NT2/D1 (cell line): ENCODE results near the gene SLC2A4RG.

Experiments used
- DNase-seq: peaks from one replicate; pipeline ENCODE4 v3.0.0-alpha.2; 2011; ENCODE audit warnings: low read depth, low spot score
- H3K27me3 ChIP-seq: 2 replicates; pipeline ENCODE4 v1.6.0; 2011; ENCODE audit warnings: mild to moderate bottlenecking; ENCODE audit not compliant: insufficient read length, insufficient read depth
- H3K36me3 ChIP-seq: 2 replicates; pipeline ENCODE4 v1.6.1; 2011; ENCODE audit warnings: mild to moderate bottlenecking, low read length, mixed read lengths; ENCODE audit not compliant: insufficient read depth, insufficient read length
- H3K4me1 ChIP-seq: 2 replicates; pipeline ENCODE4 v1.5.1; 2011; ENCODE audit not compliant: insufficient read depth, insufficient read length
- H3K4me3 ChIP-seq: 2 replicates; pipeline ENCODE4 v1.5.1; 2011; ENCODE audit warnings: low read depth; ENCODE audit not compliant: insufficient read length
- H3K9ac ChIP-seq: 2 replicates; pipeline ENCODE4 v1.6.0; 2011; ENCODE audit warnings: low read depth; ENCODE audit not compliant: insufficient read length
- H3K9me3 ChIP-seq: 2 replicates; pipeline ENCODE4 v1.5.1; 2011; ENCODE audit warnings: mild to moderate bottlenecking, low read length; ENCODE audit not compliant: insufficient read depth
- SUZ12 ChIP-seq: IDR thresholded peaks from 2 replicates; pipeline ENCODE4 v1.6.1; 2011; ENCODE audit not compliant: insufficient read length, insufficient read depth; ENCODE audit errors: extremely low read depth
- YY1 ChIP-seq: IDR thresholded peaks from 2 replicates; pipeline ENCODE4 v1.6.1; 2011; ENCODE audit not compliant: insufficient read length, insufficient read depth
- ZNF274 ChIP-seq: IDR thresholded peaks from 2 replicates; pipeline ENCODE4 v1.6.1; 2011; ENCODE audit warnings: mild to moderate bottlenecking, low read depth, low read length

Gene SLC2A4RG

GRCh38 chr20:63745961-63746731 is 6.6 kb downstream of the SLC2A4RG start:
- H3K27me3 ChIP-seq = no peaks in the 10 kb centered on the region
- H3K4me3 ChIP-seq = no peak overlapping the region
- peaks cover 67% of the 10 kb centered on the region for H3K36me3 ChIP-seq
- H3K4me1 ChIP-seq = peaks cover 31% of the 10 kb centered on the region
- TF ChIP-seq ZNF274 = no peak
- no peak for TF ChIP-seq SUZ12
- no peak for TF ChIP-seq YY1
- no peak overlapping the region for H3K9ac ChIP-seq
- no peaks in the 10 kb centered on the region for H3K9me3 ChIP-seq
- DNase-seq = no peak

GRCh38 chr20:63746751-63747315 is 7.3 kb downstream of the SLC2A4RG start:
- Histone ChIP-seq H3K27me3 (no peaks in the 10 kb centered on the region), H3K36me3 (peaks cover 60% of the 10 kb centered on the region), H3K9me3 (no peaks in the 10 kb centered on the region), H3K4me3 (no peak overlapping the region), H3K4me1 (peaks cover 28% of the 10 kb centered on the region), H3K9ac (no peak overlapping the region)
- no peak for DNase-seq
- no peak for TF ChIP-seq SUZ12
- TF ChIP-seq YY1 = no peak
- TF ChIP-seq ZNF274 = no peak

- peaks cover 52% of the 10 kb centered on the region for H3K36me3 ChIP-seq
- DNase-seq = no peak
- H3K27me3 ChIP-seq = no peaks in the 10 kb centered on the region
- peaks cover 27% of the 10 kb centered on the region for H3K4me1 ChIP-seq
- H3K4me3 ChIP-seq = no peak overlapping the region
- no peaks in the 10 kb centered on the region for H3K9me3 ChIP-seq
- TF ChIP-seq YY1 (no peak), SUZ12 (no peak), ZNF274 (no peak)
- no peak overlapping the region for H3K9ac ChIP-seq
These were observed 8.1 kb downstream of the SLC2A4RG start for GRCh38 chr20:63747622-63748069.

GRCh38 chr20:63748070-63748933 is 8.7 kb downstream of the SLC2A4RG start:
- Histone ChIP-seq H3K4me3 (no peak overlapping the region), H3K9me3 (no peaks in the 10 kb centered on the region), H3K36me3 (peaks cover 46% of the 10 kb centered on the region), H3K4me1 (peaks cover 31% of the 10 kb centered on the region), H3K9ac (peak overlapping the region; percentile 10), H3K27me3 (no peaks in the 10 kb centered on the region)
- DNase-seq = no peak
- no peak for TF ChIP-seq SUZ12
- TF ChIP-seq YY1 = no peak
- no peak for TF ChIP-seq ZNF274

- no peak for TF ChIP-seq YY1
- TF ChIP-seq SUZ12 = no peak
- TF ChIP-seq ZNF274 = no peak
- Histone ChIP-seq H3K36me3 (peaks cover 40% of the 10 kb centered on the region), H3K27me3 (no peaks in the 10 kb centered on the region), H3K4me3 (no peak overlapping the region), H3K9ac (no peak overlapping the region), H3K9me3 (no peaks in the 10 kb centered on the region), H3K4me1 (peaks cover 31% of the 10 kb centered on the region)
- no peak for DNase-seq
These were observed 9.3 kb downstream of the SLC2A4RG start for GRCh38 chr20:63748934-63749270.

GRCh38 chr20:63749597-63750508 is 10.3 kb downstream of the SLC2A4RG start:
- no peak overlapping the region for H3K9ac ChIP-seq
- H3K36me3 ChIP-seq = peaks cover 31% of the 10 kb centered on the region
- H3K27me3 ChIP-seq = no peaks in the 10 kb centered on the region
- peaks cover 31% of the 10 kb centered on the region for H3K4me1 ChIP-seq
- TF ChIP-seq SUZ12 (no peak), ZNF274 (no peak), YY1 (no peak)
- DNase-seq = no peak
- H3K9me3 ChIP-seq = no peaks in the 10 kb centered on the region
- H3K4me3 ChIP-seq = no peak overlapping the region
